GM23338 (cell line): ENCODE measurements around the gene UGCG. TPM values are rescaled to one million over a fixed set of nuclear protein-coding genes. Genes with fewer than 3 reads are reported as not detected.

ENCODE experiments used
- ATAC-seq: fragments of 200-7000 bp; cut with Tn5 transposase; 3 replicates; pipeline ENCODE4 v1.9.1; 2020
- DNase-seq: peaks from one replicate; pipeline ENCODE4 v3.0.0-alpha.2; 2015; ENCODE audit warnings: low spot score
- H2AFZ ChIP-seq: fragments of 200-600 bp; sonication (generic); 2 replicates; pipeline ENCODE4 v1.8.0; 2016; ENCODE audit warnings: antibody characterized with exemption, mild to moderate bottlenecking, moderate library complexity
- H3F3A ChIP-seq: fragments of 200-600 bp; sonication (generic); replicated peaks from 2 replicates; pipeline ENCODE4 v1.8.0; 2017; ENCODE audit warnings: antibody characterized with exemption, mixed run types, low read depth
- H3K27ac ChIP-seq: fragments of 200-600 bp; sonication (generic); 2 replicates; pipeline ENCODE4 v1.6.1; 2016; ENCODE audit warnings: low read depth
- H3K27me3 ChIP-seq: fragments of 200-600 bp; sonication (generic); 2 replicates; pipeline ENCODE4 v1.8.0; 2016; ENCODE audit warnings: mild to moderate bottlenecking, mixed run types, moderate library complexity; ENCODE audit not compliant: insufficient read depth
- H3K36me3 ChIP-seq: fragments of 200-600 bp; sonication (generic); 2 replicates; pipeline ENCODE4 v1.8.0; 2016; ENCODE audit warnings: mild to moderate bottlenecking; ENCODE audit not compliant: insufficient read depth
- H3K4me1 ChIP-seq: fragments of 200-600 bp; sonication (generic); 2 replicates; pipeline ENCODE4 v1.8.0; 2016; ENCODE audit warnings: mild to moderate bottlenecking, moderate library complexity; ENCODE audit not compliant: insufficient read depth
- H3K4me2 ChIP-seq: fragments of 200-600 bp; sonication (generic); 2 replicates; pipeline ENCODE4 v1.7.1; 2017; ENCODE audit warnings: mixed run types
- H3K4me3 ChIP-seq: fragments of 200-600 bp; sonication (generic); 2 replicates; pipeline ENCODE4 v1.6.1; 2016; ENCODE audit warnings: mixed run types
- H3K79me2 ChIP-seq: fragments of 200-600 bp; sonication (generic); replicated peaks from 2 replicates; pipeline ENCODE4 v1.8.0; 2017; ENCODE audit warnings: mild to moderate bottlenecking; ENCODE audit not compliant: insufficient read depth
- H3K9me2 ChIP-seq: fragments of 200-600 bp; sonication (generic); 2 replicates; pipeline ENCODE4 v1.8.0; 2017; ENCODE audit not compliant: insufficient read depth
- H4K20me1 ChIP-seq: fragments of 200-600 bp; sonication (generic); replicated peaks from 2 replicates; pipeline ENCODE4 v1.8.0; 2017; ENCODE audit warnings: mild to moderate bottlenecking; ENCODE audit not compliant: insufficient read depth
- H3K27ac Mint-ChIP-seq: 2 replicates; pipeline ENCODE4 v1.8.0; 2020; ENCODE audit warnings: inconsistent platforms, mild to moderate bottlenecking, moderate library complexity, mixed read lengths
- H3K27me3 Mint-ChIP-seq: 3 replicates; pipeline ENCODE4 v1.8.0; 2022; ENCODE audit warnings: low read depth, mild to moderate bottlenecking, moderate library complexity, mixed read lengths, inconsistent platforms; ENCODE audit not compliant: insufficient read depth, poor library complexity
- H3K36me3 Mint-ChIP-seq: 3 replicates; pipeline ENCODE4 v1.8.0; 2021; ENCODE audit warnings: low read depth, mild to moderate bottlenecking, inconsistent platforms, moderate library complexity, mixed read lengths
- H3K4me1 Mint-ChIP-seq: 3 replicates; pipeline ENCODE4 v1.8.0; 2020; ENCODE audit warnings: mild to moderate bottlenecking, inconsistent platforms, mixed read lengths
- H3K4me3 Mint-ChIP-seq: 3 replicates; pipeline ENCODE4 v1.8.0; 2021; ENCODE audit warnings: moderate library complexity, mild to moderate bottlenecking, inconsistent platforms, mixed read lengths
- H3K9me3 Mint-ChIP-seq: 3 replicates; pipeline ENCODE4 v1.8.0; 2020; ENCODE audit warnings: moderate library complexity, mild to moderate bottlenecking, inconsistent platforms, mixed read lengths
- CREB1 ChIP-seq: fragments of 250-450 bp; sonication (Bioruptor Pico); IDR thresholded peaks from 2 replicates; pipeline ENCODE4 v1.5.0; 2020; ENCODE audit warnings: low read depth, mild to moderate bottlenecking, moderate library complexity
- CTCF ChIP-seq, 2 experiments: fragments of 200-600 bp in 1 of 2; sonication (generic) in 1 of 2; conservative IDR thresholded peaks; 2 replicates each; pipeline versions ENCODE4 v1.5.1 to v1.6.1; 2016 to 2017; ENCODE audit warnings: antibody characterized with exemption in 2 of 2, low read depth in 2 of 2, mild to moderate bottlenecking in 2 of 2, moderate library complexity in 1 of 2
- ETS1 ChIP-seq: IDR thresholded peaks from 2 replicates; pipeline ENCODE4 v1.6.1; 2016; ENCODE audit warnings: antibody characterized with exemption
- EZH2 ChIP-seq: fragments of 200-600 bp; sonication (generic); IDR thresholded peaks from one replicate; pipeline ENCODE4 v1.8.0; 2017; ENCODE audit warnings: antibody characterized with exemption, mild to moderate bottlenecking, low read depth; ENCODE audit not compliant: unreplicated experiment
- POLR2AphosphoS5 ChIP-seq: IDR thresholded peaks from 2 replicates; pipeline ENCODE4 v1.6.1; 2016; ENCODE audit warnings: antibody characterized with exemption, low read depth
- REST ChIP-seq: IDR thresholded peaks from one replicate; pipeline ENCODE4 v1.6.1; 2018; ENCODE audit warnings: antibody characterized with exemption; ENCODE audit not compliant: unreplicated experiment
- ZNF114 ChIP-seq: fragments of 250-450 bp; sonication (Bioruptor Pico); IDR thresholded peaks from 2 replicates; pipeline ENCODE4 v1.5.0; 2020; ENCODE audit warnings: mild to moderate bottlenecking, moderate library complexity
- ZNF462 ChIP-seq: fragments of 250-450 bp; sonication (Bioruptor Pico); IDR thresholded peaks from 2 replicates; pipeline ENCODE4 v1.5.0; 2020; ENCODE audit warnings: mild to moderate bottlenecking, moderate library complexity
- polyA plus RNA-seq: library from polyadenylated mRNA; unstranded; fragments of >200 nt; fragmentation: Nextera tagmentation; extraction: Ambion mirVana; gene quantifications from 2 replicates; pipeline ENCODE4 v1.2.1, GENCODE V29; 2016
- total RNA-seq: library from RNA; depleted of rRNA; stranded (reverse); fragments of >200 nt; shearing (Covaris generic); gene quantifications from 2 replicates; pipeline ENCODE4 v1.2.3, GENCODE V29; 2014

Gene UGCG
- total and polyA plus RNA-seq, 2 experiments from 2014 or later = 30.4 to 44.9 TPM

- TF ChIP-seq ZNF462 (CRISPR knock-in tag) (no peak), CTCF (conservative IDR thresholded peaks at IDR 0.05; ENCODE audit: low read depth in 2 of 2) (no peak), EZH2 (no peak)
Observed at GRCh38 chr9:111962021-111962420, 65.4 kb downstream of the UGCG start (continued).

GRCh38 chr9:111963995-111964394, 67.4 kb downstream of the UGCG start:
- no peaks in the 10 kb centered on the region for H4K20me1 ChIP-seq
- no peaks in the 10 kb centered on the region for H3K4me1 ChIP-seq
- H3K4me3 ChIP-seq = no peak overlapping the region
- no peak overlapping the region for H3K27ac ChIP-seq
- H3K36me3 ChIP-seq = no peaks in the 10 kb centered on the region
- no peak overlapping the region for H3K4me3 Mint-ChIP-seq
- no peaks in the 10 kb centered on the region for H3K36me3 Mint-ChIP-seq
- no peak overlapping the region for H3K27ac Mint-ChIP-seq
- ATAC-seq (no peak), DNase-seq (no peak)
- no peaks in the 10 kb centered on the region for H3K9me2 ChIP-seq
- no peaks in the 10 kb centered on the region for H3K27me3 ChIP-seq
- H3K4me2 ChIP-seq = no peak overlapping the region
- H3K9me3 Mint-ChIP-seq = no peaks in the 10 kb centered on the region
- no peaks in the 10 kb centered on the region for H3F3A ChIP-seq
- H3K4me1 Mint-ChIP-seq = no peaks in the 10 kb centered on the region
- H2AFZ ChIP-seq = no peak overlapping the region
- H3K79me2 ChIP-seq = no peaks in the 10 kb centered on the region
- no peaks in the 10 kb centered on the region for H3K27me3 Mint-ChIP-seq
- TF ChIP-seq ETS1 = no peak
- no peak for TF ChIP-seq ZNF114
- no peak for TF ChIP-seq CREB1 (CRISPR knock-in tag)
- no peak for TF ChIP-seq REST
- no peak for TF ChIP-seq CTCF (conservative IDR thresholded peaks at IDR 0.05; ENCODE audit: low read depth in 2 of 2)
- TF ChIP-seq EZH2 = no peak
- TF ChIP-seq POLR2AphosphoS5 = no peak
